Measurements from ENCODE around the gene DDX55. TPM values are rescaled to one million over a fixed set of nuclear protein-coding genes. Genes with fewer than 3 reads are reported as not detected.

The DDX55 gene
- total RNA-seq, 3 donors from 2014 or later (not counting 1 experiment from before 2014, with no cell fraction given): 25.9 to 42.7 (median 41.5) TPM

DNA sequence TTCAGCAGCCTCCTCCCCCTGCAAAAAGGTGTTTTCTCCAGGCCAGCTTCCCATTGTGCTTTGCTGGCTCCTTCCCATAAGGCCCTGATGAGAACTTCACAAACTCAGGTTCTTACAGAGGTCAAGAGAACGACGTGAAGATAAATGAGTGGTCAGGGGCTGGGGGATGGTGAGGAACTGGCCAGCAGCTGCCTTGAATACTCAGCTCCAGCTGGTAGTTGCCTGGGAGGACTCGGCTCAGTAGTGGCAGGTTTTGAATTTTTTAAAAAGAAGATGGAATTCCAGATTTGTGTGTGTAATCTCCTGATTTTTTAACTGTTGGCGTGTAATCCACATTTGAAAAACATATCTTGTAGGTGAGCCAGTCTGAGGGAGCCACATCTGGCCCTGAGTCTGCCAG is 5.9 kb downstream of the DDX55 start:
- Mint-ChIP-seq H3K4me3 (no peak overlapping the region), H3K4me1 (peaks cover 6% of the 10 kb centered on the region in 2 donors), H3K27ac (no peak overlapping the region), H3K27me3 (ENCODE audit: low read depth in 2 of 2) (no peaks in the 10 kb centered on the region), H3K36me3 (no peaks in the 10 kb centered on the region), H3K9me3 (no peaks in the 10 kb centered on the region)
- H3K9me3 ChIP-seq (ENCODE audit: control insufficient read depth, insufficient read depth, low read length): no peaks in the 10 kb centered on the region
- intact Hi-C loops (cut with micrococcal nuclease): no loop called here
- no peak for TF ChIP-seq CTCF (IDR thresholded peaks at IDR 0.05)
- WGBS (ENCODE audit: insufficient coverage): 95% methylated on average over 4 of the region's 4 CpGs
- no peak overlapping the region for H3K27ac ChIP-seq (ENCODE audit: low read length)
- no peak overlapping the region for H3K4me3 ChIP-seq (ENCODE audit: low read length)
- no peak for ATAC-seq
- peaks cover 61% of the 10 kb centered on the region for H3K36me3 ChIP-seq (ENCODE audit: control insufficient read depth, insufficient read depth, low read length)
- DNase-seq: no peak
- H3K4me1 ChIP-seq (ENCODE audit: control insufficient read depth, insufficient read depth, low read length): peaks cover 8% of the 10 kb centered on the region
- no peaks in the 10 kb centered on the region for H3K27me3 ChIP-seq (ENCODE audit: control insufficient read depth, insufficient read depth, low read length)

DNA sequence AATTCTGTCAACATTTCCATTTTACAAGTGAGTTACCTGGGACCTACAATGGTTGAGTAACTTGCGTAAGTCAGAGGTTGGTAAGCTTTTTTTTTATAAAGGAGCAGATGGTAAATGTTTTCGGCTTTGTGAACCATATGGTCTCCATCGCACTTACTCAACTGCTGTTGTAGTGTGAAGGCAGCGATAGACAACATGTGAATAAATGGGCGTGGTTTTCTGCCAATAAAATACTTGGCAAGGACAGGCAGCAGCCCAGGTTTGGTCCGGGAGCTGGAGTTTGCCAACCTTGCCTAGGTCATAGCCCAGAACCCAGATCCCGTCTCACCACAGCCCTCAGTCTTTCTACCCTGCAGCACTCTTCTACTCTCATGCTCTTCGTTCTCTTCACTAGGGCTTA is 6.3 kb downstream of the DDX55 start:
- H3K9me3 ChIP-seq (ENCODE audit: control insufficient read depth, insufficient read depth, low read length): no peaks in the 10 kb centered on the region
- H3K4me1 Mint-ChIP-seq: peaks cover 1% of the 10 kb centered on the region in 2 donors
- TF ChIP-seq CTCF (IDR thresholded peaks at IDR 0.05): no peak
- no peaks in the 10 kb centered on the region for H3K27me3 ChIP-seq (ENCODE audit: control insufficient read depth, insufficient read depth, low read length)
- 98% methylated on average over 7 of the region's 8 CpGs for WGBS (ENCODE audit: insufficient coverage)
- H3K4me1 ChIP-seq (ENCODE audit: control insufficient read depth, insufficient read depth, low read length): peaks cover 4% of the 10 kb centered on the region
- peaks cover 65% of the 10 kb centered on the region for H3K36me3 ChIP-seq (ENCODE audit: control insufficient read depth, insufficient read depth, low read length)
- H3K27ac ChIP-seq (ENCODE audit: low read length): no peak overlapping the region
- DNase-seq (no peak), ATAC-seq (no peak)
- no peak overlapping the region for H3K4me3 ChIP-seq (ENCODE audit: low read length)
- H3K9me3 Mint-ChIP-seq: no peaks in the 10 kb centered on the region
- H3K27ac Mint-ChIP-seq: no peak overlapping the region
- intact Hi-C loops (cut with micrococcal nuclease): no loop called here
- H3K27me3 Mint-ChIP-seq (ENCODE audit: low read depth in 2 of 2): no peaks in the 10 kb centered on the region
- no peak overlapping the region for H3K4me3 Mint-ChIP-seq
- no peaks in the 10 kb centered on the region for H3K36me3 Mint-ChIP-seq

GRCh38 chr12:123614110-123614509 is 12.2 kb downstream of the DDX55 start:
- ATAC-seq: no peak
- Mint-ChIP-seq H3K36me3 (peaks cover 10% of the 10 kb centered on the region), H3K4me3 (no peak overlapping the region)

More at GRCh38 chr12:123614110-123614509, 12.2 kb downstream of the DDX55 start:
- H3K27ac ChIP-seq (ENCODE audit: low read length): no peak overlapping the region
- H3K27me3 Mint-ChIP-seq (ENCODE audit: low read depth in 2 of 2): no peaks in the 10 kb centered on the region
- H3K4me1 ChIP-seq (ENCODE audit: control insufficient read depth, insufficient read depth, low read length): no peaks in the 10 kb centered on the region
- H3K27me3 ChIP-seq (ENCODE audit: control insufficient read depth, insufficient read depth, low read length): no peaks in the 10 kb centered on the region
- no peak overlapping the region for H3K4me3 ChIP-seq (ENCODE audit: low read length)
- no peaks in the 10 kb centered on the region for H3K9me3 Mint-ChIP-seq
- no peak for TF ChIP-seq CTCF (IDR thresholded peaks at IDR 0.05)
- peaks cover 0 to 5% of the 10 kb centered on the region in 2 donors for H3K4me1 Mint-ChIP-seq
- intact Hi-C loops (cut with micrococcal nuclease): no loop called here
- WGBS (ENCODE audit: insufficient coverage): 100% methylated on average over 2 of the region's 2 CpGs
- no peak for DNase-seq
- no peaks in the 10 kb centered on the region for H3K9me3 ChIP-seq (ENCODE audit: control insufficient read depth, insufficient read depth, low read length)
- no peak overlapping the region for H3K27ac Mint-ChIP-seq
- peaks cover 78% of the 10 kb centered on the region for H3K36me3 ChIP-seq (ENCODE audit: control insufficient read depth, insufficient read depth, low read length)
